ENCODE measurements around the gene RANBP17. TPM values are rescaled to one million over a fixed set of nuclear protein-coding genes. Genes with fewer than 3 reads are reported as not detected.
"Not testable (repeated sequence)": the region's sequence is repeated elsewhere in the genome, so short reads cannot be mapped to it uniquely, and the experiment has no call there.

RANBP17 gene
- total and polyA plus RNA-seq, 2 donors from 2014 or later = 2.0 to 15.4 TPM

DNA sequence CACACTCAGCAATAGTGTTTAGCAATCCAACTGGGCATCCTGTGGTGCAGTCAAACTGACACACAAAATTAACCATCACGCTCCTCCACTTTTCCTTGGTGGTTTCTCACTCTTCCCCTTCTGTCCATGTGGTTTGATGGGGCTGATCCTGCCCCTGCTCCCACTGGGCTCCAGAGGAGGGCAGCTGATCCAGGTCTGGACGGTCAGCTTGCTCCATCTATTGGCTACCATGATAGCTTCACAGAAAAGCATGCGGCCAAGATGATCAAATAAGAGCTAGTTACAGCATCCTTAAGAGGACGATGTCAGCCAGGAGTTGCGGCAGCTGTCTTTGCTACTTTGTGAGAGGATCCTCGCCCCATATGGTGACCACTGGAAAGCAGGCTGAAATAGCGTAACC lies 29.6 kb upstream of the RANBP17 start:
- TF ChIP-seq, protein P1, sequence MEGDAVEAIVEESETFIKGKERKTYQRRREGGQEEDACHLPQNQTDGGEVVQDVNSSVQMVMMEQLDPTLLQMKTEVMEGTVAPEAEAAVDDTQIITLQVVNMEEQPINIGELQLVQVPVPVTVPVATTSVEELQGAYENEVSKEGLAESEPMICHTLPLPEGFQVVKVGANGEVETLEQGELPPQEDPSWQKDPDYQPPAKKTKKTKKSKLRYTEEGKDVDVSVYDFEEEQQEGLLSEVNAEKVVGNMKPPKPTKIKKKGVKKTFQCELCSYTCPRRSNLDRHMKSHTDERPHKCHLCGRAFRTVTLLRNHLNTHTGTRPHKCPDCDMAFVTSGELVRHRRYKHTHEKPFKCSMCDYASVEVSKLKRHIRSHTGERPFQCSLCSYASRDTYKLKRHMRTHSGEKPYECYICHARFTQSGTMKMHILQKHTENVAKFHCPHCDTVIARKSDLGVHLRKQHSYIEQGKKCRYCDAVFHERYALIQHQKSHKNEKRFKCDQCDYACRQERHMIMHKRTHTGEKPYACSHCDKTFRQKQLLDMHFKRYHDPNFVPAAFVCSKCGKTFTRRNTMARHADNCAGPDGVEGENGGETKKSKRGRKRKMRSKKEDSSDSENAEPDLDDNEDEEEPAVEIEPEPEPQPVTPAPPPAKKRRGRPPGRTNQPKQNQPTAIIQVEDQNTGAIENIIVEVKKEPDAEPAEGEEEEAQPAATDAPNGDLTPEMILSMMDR (IDR thresholded peaks at IDR 0.05; ENCODE audit: borderline replicate concordance, extremely low read depth, insufficient read depth) = no peak
- Histone ChIP-seq H3K4me1 (ENCODE audit: control insufficient read depth in 2 of 3, insufficient read depth in 2 of 3, low read depth in 1 of 3, low read length in 3 of 3) (no peaks in the 10 kb centered on the region), H3K4me3 (ENCODE audit: low read length in 3 of 3) (no peak overlapping the region), H3K9ac (ENCODE audit: low read length in 3 of 3) (no peak overlapping the region), H3K9me3 (ENCODE audit: control insufficient read depth in 2 of 3, insufficient read depth in 1 of 3, low read length in 3 of 3) (no peaks in the 10 kb centered on the region), H3K27me3 (ENCODE audit: control insufficient read depth, insufficient read depth, low read length) (no peaks in the 10 kb centered on the region), H3K27ac (ENCODE audit: low read depth in 2 of 2, low read length in 2 of 2) (no peak overlapping the region), H3K36me3 (ENCODE audit: control insufficient read depth in 2 of 3, insufficient read depth in 3 of 3, low read length in 3 of 3) (no peaks in the 10 kb centered on the region)
- no peak for DNase-seq
- no peak for FAIRE-seq
- intact Hi-C loops (cut with DNase I) = no loop called here

DNA sequence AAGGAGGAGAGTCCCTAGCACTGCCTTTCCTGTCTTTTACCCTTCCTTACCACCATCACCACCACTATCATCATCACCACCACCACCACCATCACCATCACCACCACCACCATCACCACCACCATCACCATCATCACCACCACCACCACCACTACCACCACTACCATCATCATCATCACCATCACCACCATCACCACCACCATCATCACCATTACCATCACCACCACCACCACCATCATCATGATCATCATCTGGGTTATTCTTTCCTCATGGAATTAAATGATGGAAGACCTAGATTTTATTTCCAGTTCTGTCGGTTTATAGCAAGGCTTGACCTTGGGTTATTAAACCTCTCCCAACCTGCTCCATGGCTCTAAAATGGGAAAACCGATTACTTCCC lies 27.8 kb upstream of the RANBP17 start:
- H3K36me3 ChIP-seq (ENCODE audit: control insufficient read depth in 2 of 3, insufficient read depth in 3 of 3, low read length in 3 of 3); intact Hi-C loops (cut with DNase I); H3K9me3 ChIP-seq (ENCODE audit: control insufficient read depth in 2 of 3, insufficient read depth in 1 of 3, low read length in 3 of 3); H3K4me1 ChIP-seq (ENCODE audit: control insufficient read depth in 2 of 3, insufficient read depth in 2 of 3, low read depth in 1 of 3, low read length in 3 of 3); H3K27me3 ChIP-seq (ENCODE audit: control insufficient read depth, insufficient read depth, low read length); DNase-seq; FAIRE-seq; H3K9ac ChIP-seq (ENCODE audit: low read length in 3 of 3); H3K4me3 ChIP-seq (ENCODE audit: low read length in 3 of 3); H3K27ac ChIP-seq (ENCODE audit: low read depth in 2 of 2, low read length in 2 of 2): not testable (repeated sequence)

DNA sequence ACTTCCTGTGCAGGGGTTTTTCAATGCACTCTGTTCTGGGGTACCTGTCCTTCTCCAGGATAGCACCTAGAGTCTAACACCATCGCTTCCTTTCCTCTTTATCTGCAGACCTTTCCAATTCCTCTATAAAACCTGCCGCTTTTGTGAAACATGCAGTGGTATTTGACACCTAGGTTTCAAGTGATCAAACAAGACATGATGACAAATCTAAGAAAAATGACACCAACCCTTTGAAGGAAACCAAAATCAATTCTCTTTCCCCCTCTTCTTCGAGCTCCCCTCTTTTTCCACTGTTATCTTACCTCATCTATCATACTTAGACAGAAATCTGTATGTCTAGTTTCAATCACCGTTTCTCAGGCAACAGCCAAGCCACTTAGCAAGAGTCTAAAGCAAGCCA lies 25.6 kb upstream of the RANBP17 start:
- no peak for DNase-seq
- no peaks in the 10 kb centered on the region for H3K4me1 ChIP-seq (ENCODE audit: control insufficient read depth in 2 of 3, insufficient read depth in 2 of 3, low read depth in 1 of 3, low read length in 3 of 3)
- FAIRE-seq = no peak
- H3K4me3 ChIP-seq (ENCODE audit: low read length in 3 of 3) = no peak overlapping the region
- H3K27me3 ChIP-seq (ENCODE audit: control insufficient read depth, insufficient read depth, low read length) = no peaks in the 10 kb centered on the region
- intact Hi-C loops (cut with DNase I) = no loop called here
- H3K9ac ChIP-seq (ENCODE audit: low read length in 3 of 3) = no peak overlapping the region
- H3K36me3 ChIP-seq (ENCODE audit: control insufficient read depth in 2 of 3, insufficient read depth in 3 of 3, low read length in 3 of 3) = no peaks in the 10 kb centered on the region
- no peak overlapping the region for H3K27ac ChIP-seq (ENCODE audit: low read depth in 2 of 2, low read length in 2 of 2)
- no peaks in the 10 kb centered on the region for H3K9me3 ChIP-seq (ENCODE audit: control insufficient read depth in 2 of 3, insufficient read depth in 1 of 3, low read length in 3 of 3)
- TF ChIP-seq, protein P1 (IDR thresholded peaks at IDR 0.05; ENCODE audit: borderline replicate concordance, extremely low read depth, insufficient read depth) = no peak

DNA sequence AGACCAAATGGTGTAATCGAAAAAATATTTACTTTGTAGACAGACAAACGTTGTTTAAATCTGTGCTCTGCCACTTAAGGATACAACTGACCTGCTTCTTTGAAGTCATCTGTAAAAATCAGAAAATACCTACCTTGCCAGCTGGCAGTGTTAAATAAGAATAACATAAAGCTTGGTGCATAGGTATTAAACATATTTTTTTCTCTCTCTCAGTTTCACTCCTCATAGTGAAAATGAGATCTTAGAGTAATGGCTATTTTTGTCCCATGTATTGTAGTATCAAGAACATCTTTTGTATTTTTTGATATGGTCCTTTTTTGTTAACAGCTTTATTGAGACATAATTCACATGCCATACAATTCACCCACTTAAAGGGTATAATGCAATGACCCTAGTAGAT lies 17.9 kb upstream of the RANBP17 start:
- H3K4me3 ChIP-seq (ENCODE audit: low read length in 3 of 3) = no peak overlapping the region
- FAIRE-seq (no peak), DNase-seq (no peak)
- no peaks in the 10 kb centered on the region for H3K36me3 ChIP-seq (ENCODE audit: control insufficient read depth in 2 of 3, insufficient read depth in 3 of 3, low read length in 3 of 3)
- TF ChIP-seq, protein P1 (IDR thresholded peaks at IDR 0.05; ENCODE audit: borderline replicate concordance, extremely low read depth, insufficient read depth) = no peak
- no peaks in the 10 kb centered on the region for H3K9me3 ChIP-seq (ENCODE audit: control insufficient read depth in 2 of 3, insufficient read depth in 1 of 3, low read length in 3 of 3)
- intact Hi-C loops (cut with DNase I) = no loop called here
- H3K4me1 ChIP-seq (ENCODE audit: control insufficient read depth in 2 of 3, insufficient read depth in 2 of 3, low read depth in 1 of 3, low read length in 3 of 3) = no peaks in the 10 kb centered on the region
- no peak overlapping the region for H3K27ac ChIP-seq (ENCODE audit: low read depth in 2 of 2, low read length in 2 of 2)
- no peaks in the 10 kb centered on the region for H3K27me3 ChIP-seq (ENCODE audit: control insufficient read depth, insufficient read depth, low read length)
- H3K9ac ChIP-seq (ENCODE audit: low read length in 3 of 3) = no peak overlapping the region
